Stimulated activated CD8-positive, alpha-beta memory T cell treated with anti-CD3 and anti-CD28 coated beads, Interleukin-15, amount 100 ng/mL, for 24 hours (primary cell): ENCODE data around the gene SEPTIN2.
A peak's percentile ranks its signal among the peaks of the same experiment; 100 is the strongest.
"Not testable (repeated sequence)": the region's sequence is repeated elsewhere in the genome, so short reads cannot be mapped to it uniquely, and the experiment has no call there.

Source experiments
- DNase-seq: peaks from one replicate; pipeline ENCODE4 v3.0.0-alpha.2; 2020; ENCODE audit warnings: low read depth

SEPTIN2 gene

DNA sequence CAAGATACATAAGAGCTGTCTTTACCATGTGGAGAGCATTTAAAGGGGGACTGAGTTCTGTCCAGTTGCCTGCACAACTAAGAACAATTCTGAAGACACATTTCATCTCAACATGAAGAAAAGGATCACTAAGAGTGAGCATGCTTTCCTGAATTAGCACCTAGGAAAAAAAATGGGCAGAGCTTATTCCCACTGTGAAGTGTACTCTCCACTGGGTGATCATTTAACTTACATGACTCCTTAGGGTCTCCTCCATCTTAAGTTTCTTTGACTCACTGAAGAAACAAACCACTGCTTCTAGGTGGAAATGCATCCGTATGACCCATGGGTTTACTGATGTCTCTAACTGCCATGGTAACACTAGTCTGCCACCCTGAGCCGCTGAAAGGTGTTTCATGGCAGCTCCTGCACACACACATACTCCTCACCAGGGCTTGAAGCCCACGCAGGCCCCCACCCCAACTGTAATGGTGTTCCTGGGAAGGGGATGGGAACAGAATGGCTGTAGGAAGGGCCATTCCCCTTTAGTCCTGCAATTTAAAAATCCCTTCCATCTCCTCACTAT is 27.3 kb upstream of the SEPTIN2 start:
- no peak for DNase-seq

DNA sequence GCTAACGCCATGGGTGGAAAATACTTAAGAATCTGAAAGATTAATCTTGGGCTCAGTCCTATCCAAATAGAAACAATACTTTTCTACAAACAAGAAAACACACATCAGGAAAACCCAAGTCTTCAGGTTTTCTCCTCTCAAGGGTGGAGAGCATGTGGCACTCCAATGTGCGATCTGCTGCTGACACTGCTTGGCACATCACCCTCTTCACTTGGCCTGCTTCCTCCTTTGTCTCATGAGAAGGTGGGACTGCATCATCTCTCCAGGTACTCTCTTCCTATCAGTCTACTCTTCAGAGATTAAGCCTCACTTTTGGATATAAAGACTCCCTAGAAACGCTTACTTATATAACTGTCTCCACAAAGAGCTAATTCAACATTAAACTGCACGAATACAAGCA is 26.7 kb upstream of the SEPTIN2 start:
- DNase-seq: no peak

DNA sequence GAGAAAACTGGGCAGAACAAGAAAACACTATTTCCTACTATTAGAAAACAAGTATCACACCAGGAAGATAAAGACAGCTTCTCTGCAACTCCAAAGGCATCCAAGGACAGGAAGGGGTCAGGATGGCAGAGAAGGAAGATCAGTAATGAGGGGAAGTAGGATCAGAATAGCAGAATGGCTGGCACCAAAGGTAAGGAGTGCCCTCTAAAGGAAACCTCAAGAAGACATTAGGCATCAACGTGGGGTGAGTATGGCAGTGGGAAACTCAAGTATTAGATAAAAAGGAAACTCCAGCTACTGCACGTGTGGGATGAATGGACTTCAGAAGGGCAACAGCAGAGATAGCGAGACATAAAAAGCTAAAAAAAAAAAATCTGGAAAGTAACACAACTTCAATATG is 26.1 kb upstream of the SEPTIN2 start:
- DNase-seq: no peak

DNA sequence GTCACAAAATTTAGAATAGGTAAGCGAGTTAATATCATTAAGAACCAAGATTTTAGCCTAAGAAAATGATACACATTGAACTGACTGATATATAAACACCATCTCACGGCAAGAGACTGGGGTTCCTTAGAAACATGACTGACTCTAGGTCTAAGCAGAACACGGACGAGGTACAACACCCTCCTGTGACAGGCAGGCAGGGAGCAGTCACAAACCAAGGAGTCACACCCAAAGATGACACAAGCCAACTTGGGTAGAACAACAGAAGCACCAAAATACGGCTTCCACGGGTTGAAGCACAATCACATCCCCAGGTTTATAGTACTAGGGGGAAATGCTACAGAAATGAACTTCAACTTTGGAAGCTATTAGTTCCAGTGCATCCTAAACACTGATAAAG is 24.6 kb upstream of the SEPTIN2 start:
- no peak for DNase-seq

DNA sequence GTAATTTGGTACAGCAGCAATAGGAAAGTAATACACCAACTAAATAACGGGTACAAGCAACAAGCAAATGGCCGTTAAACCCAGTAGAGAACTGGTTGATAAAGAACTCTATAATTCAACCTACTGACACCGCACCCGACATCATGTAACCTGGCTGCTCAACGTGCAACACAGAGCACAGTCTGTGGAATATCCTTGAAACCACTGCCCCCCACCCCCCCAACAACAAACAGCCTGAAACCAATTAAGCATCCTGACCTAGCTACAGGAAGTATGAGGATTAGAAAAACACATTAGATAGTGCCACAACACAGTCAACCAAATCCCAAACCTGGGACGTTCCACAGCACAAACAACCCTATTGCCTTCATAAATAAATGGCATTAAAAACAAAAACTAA is 23.7 kb upstream of the SEPTIN2 start:
- DNase-seq: no peak

DNA sequence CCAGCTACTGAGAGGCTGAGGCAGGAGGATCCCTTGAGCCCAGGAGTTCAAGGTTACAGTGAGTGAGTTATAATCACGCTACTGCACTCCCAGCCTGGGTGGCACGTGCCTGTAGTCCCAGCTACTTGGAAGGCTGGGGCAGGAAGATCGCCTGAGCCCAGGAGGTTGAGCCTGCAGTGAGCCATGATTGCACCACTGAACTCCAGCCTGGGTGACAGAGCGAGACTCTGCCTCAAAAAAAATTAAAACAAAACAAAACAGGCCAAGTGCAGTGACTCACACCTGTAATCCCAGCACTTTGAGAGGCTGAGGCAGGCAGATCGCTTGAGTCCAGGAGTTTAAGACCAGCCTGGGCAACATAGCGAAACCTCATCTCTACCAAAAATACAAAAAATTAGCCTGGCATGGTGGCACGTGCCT is 22.3 kb upstream of the SEPTIN2 start:
- not testable (repeated sequence) for DNase-seq

DNA sequence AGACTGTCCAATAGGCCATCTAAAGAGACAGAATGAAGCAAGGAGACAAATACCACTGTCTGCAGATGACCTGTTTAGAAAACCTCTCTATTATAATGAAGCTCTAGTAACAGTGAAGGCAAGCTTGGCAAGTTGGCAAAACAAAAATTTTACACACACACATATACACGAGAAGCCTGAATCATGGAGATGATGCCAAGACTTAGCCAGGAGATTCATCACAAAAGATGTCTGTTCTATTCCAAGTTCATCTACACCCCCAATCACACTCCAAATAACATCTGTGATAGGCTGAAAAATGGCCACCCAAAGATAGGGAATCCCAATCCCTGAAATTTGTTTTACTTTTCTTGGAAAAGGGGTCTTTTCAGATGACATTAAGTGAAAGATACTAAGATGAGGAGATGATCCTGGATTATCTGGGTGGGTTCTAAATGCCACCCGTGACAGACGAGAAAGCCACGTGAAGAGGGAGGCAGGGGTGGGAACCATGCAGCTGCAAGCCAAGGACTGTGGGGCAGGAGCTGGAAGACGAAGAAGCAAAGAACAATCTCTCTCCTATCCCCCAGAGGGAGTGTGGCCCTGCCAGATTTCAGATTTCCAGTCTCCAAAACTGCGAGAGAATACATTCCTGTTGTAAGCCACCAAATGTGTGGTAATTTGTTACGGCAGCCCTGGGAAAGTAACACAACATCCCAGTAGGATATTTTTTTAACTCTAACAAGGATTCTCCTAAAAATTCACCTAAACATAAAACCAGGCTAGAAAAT is 20.2 kb upstream of the SEPTIN2 start:
- DNase-seq: no peak

DNA sequence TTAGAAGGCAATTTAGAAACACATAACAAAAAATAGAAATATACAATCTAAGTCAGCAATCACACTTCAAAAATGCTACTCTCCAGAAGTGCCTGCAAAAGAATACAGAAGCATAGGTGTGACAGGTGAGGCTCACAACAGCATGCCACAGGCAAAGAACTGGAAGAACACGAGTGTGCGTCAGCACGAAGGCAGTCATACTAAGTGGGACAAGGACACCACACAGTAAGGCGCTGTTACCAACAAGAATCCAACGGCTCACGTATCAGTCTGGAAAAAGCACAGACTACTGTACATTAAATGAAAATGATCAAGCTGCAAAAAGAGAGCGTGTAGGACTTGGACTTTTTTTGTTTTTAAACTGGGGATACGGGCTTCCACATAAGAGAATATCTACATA is 19.0 kb upstream of the SEPTIN2 start:
- DNase-seq: no peak

DNA sequence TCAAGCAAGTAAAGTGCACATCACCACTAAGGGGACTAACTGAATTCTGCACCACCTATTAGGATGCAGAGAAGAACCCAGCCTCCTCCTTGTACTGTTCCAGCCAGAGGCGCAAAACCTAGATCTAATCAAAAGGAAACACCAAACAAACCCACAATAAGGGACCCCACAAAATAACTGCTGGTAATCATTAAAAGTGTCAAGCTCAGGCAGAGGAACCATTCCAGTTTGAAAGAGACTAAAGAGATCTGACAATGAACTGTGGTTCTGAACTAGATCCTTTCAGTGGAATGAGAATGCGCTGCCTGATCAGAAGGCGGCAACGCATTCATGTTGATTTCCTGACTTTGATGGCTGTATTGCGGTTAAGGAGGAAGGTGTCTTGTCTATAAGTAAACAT is 17.1 kb upstream of the SEPTIN2 start:
- no peak for DNase-seq

DNA sequence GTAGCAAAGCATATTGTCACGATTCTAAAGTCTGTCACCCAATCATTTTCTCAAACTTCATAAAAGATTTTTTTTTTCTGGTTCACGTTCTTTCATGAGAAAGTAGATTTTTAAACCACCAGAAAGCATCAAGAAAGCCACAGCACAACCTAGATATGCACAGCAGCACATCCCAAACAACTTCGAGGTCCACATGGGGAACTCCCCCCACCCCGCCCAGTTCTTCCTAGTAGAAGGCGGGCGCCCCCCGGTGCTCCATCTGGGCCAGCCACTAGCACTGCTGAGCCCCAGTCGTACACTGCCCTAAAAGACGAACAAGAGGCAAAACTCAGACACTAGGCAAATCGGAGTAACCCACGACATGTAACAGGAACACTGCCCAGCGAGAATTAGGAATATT is 15.7 kb upstream of the SEPTIN2 start:
- no peak for DNase-seq

DNA sequence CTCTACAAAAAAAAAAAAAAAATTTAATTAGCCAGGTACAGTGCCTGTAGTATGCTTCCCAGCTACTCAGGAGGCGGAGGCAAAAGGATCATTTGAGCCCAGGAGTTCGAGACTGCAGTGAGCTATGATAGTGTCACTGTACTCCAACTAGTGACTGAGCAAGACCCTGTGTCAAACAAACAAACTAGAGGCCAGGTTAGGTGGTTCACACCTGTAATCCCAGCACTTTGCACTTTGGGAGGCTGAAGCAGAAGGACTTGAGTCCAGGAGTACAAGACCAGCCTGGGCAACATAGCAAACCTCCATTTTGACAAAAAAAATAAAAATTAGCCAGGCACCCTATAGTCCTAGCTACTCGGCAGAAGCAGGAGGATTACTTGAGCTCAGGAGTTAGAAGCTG is 13.6 kb upstream of the SEPTIN2 start:
- no peak for DNase-seq

DNA sequence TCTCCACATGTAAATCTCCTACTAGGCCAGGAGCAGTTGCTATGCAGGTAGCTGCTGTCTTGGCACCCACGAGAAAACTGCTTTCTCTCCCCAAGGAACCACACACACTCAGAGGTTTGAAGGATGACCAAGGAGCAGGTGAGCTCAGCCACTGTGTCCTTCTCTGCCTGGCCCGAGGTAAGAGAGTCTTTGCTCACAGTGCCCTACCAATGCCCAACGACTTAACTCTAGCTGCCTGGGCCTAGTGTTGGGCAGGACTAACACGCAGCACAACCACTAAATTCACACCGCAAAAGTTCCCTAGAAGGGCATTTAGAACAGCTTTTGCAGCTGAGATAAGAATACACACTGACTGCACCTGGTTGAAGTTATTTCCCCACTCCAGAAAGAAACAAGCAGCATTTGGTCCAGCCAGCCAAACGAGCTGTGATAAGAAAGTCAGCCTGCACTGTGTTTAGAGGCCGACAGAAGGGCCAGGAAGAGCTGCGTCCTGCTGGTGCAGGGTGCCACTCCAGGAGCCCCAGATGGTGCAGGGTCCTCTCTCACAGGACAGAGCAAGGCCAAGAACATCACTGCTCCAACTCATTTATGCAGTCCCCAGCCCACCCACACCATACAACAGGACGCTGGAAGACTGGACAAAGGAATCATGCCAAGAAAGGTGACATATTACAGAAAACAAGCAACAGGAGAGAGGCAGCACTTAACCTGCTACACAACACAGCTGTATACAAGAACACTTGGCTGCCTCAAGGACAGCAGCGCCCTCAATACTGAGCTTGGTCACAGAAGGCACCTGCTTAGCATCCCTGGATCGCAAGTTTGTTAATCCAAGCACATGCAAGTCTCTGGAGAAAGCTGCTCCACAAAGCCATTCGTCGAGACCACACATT is 12.7 kb upstream of the SEPTIN2 start:
- DNase-seq: no peak

DNA sequence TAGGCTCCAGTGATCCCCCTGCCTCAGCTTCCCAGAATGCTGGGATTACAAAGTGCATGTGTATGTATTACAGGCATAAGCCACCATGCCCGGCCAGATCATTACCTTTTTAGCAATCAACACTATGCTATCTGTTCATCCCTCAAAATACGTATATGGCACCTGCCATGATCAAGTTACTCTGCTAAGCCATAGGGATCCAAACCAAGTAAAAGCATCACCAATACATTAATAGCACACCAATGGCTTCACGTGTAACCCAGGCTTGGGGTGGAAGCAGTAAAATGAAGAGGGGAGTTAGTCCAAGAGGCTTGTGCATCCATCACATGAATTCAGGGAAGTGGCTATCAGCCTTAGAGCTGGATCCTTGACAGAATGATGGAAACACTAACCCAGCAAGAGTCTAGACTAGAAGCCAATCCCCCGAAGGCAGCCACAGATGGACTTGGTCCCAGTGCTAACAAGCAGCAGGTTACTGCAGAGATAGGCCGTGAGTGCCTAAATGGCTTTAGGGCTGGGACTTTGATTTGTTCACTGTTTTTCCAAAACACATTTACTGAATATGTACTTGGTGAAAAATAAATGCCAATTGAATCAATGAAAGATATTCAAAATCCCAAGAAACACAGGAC is 11.6 kb upstream of the SEPTIN2 start:
- DNase-seq: no peak

DNA sequence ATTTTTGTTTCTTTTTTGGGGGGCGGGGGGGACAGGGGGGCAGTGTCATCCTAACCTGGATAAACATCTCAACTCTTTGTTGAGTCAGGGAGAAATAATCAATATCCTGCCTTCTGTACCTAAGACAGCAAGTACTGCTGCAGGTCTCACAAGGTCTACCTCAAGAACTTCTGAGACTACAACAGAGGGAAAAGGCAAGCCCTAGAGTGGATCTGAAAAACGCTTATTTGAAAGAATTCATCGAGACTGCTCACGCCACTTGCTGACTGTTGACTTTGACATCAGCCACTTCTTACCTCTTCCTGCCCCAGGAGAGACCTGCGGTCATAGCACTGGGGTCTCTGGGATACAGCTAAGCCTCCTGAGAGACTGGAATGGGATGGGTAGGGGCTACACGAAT is 8.7 kb upstream of the SEPTIN2 start:
- DNase-seq: no peak

DNA sequence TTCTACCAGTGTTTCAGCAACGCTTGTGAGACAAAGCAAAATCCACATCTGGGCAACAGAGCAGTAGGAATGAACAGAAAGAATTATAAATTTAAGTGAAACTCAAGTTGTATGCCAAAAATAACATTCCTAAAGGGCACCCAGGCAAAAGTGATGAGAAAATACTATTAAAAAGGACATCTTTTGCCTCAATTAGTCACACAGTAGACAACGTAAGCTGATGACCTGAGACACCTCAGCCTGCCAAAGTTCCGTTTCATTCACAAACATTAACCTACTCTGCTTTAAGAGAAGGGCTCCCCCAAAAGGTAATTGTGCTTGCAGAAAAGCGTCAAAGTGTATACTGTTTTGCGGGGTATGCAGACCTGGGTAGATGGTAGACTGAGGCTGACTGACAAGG is 7.5 kb upstream of the SEPTIN2 start:
- DNase-seq: no peak

DNA sequence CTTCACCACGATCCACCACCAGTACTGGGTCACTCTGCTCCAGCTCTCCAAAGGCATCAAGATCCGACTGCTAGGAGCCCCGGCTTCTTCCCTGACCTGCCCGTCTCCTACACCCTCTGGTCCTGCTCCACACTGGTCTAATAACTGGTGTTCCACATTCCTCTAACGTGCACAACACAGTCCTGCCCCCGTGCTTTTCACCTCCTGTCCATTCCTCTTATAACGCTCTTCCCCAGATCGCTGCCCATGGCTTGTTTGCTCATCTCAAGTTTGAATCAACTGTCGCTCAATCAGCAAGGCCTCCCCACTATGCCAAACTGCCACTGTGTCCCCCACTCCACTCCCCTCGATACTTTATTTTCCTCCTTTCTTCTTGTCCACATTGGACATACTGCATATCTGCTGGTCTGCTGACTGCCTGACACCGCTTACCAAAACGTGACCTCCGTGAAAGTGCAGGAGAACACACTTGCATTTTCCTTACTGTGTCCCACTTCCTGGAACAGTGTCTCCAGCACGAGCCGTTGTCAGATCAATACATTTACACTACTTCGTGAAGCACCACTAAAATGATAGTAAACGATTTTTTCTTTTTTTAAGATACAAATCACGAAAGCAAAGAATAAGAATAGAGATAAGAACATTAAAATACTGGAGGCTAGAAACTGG is 6.8 kb upstream of the SEPTIN2 start:
- no peak for DNase-seq

DNA sequence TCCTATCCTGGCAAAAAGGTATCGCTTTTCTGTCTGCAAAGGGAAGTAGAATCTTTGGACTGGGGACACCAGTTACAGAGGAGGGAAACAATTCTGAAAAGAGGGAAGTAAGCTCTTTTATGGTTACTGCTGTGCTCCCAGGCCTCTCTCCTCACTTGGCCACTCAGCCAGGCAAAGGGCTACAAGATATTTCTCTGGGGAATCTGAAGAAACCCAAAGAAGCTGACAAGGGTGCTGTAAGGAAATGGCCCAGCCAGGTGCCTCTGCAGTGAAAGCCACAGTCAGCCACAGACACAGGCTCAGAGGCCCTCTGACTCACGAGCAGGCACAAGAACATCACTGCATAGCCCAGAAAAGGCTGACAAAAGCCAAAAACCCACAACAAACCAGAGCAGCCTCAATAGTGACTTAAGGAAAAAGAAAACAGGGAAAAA is 6.0 kb upstream of the SEPTIN2 start:
- DNase-seq: peak; percentile 17

DNA sequence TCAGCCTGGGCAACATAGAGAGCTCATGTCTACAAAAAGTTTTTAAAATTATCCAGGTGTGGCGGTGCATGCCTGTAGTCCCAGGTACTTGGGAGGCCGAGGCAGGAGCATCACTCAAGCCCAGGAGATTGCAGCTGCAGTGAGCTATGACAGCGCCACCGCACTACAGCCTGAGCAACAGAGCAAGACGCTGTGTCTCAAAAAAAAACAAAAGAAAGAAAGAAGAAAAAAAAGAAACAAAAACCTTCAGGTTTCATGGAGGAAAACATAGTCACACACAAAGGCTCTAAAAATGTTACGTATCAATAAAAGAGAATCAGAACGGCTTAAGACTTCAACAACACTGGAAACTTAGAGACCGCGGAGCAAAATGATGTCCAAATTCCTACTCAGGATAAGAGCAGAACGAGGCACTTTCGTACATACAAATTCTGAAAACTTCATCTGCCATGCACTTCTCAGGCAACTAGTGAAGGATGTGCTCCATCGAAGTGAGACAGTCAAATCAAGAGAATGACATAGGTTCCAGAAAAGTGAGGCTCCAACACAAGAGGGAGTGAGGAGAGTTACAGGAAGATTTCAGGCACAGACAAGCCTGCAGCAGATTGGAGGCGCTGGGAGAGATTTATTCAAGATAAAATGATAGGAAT is 4.7 kb upstream of the SEPTIN2 start:
- no peak for DNase-seq

DNA sequence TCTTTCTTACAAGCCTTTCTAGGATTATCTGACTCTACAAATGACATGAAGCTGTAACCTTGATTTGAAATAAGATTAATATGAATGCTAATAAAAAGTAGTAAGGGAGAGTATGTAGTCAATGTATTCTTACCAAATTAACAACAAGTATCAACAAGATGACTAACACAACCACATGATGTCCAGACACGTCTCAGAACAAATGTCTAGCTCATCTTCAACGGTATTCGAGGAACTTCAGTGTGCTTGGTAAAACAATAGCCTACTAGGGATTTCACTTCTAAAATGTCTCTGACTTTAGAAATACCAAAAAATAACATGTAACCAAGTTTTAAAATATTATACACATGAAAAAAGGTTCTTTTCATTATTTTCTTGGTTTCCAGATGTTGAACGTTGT is 3.6 kb upstream of the SEPTIN2 start:
- no peak for DNase-seq

DNA sequence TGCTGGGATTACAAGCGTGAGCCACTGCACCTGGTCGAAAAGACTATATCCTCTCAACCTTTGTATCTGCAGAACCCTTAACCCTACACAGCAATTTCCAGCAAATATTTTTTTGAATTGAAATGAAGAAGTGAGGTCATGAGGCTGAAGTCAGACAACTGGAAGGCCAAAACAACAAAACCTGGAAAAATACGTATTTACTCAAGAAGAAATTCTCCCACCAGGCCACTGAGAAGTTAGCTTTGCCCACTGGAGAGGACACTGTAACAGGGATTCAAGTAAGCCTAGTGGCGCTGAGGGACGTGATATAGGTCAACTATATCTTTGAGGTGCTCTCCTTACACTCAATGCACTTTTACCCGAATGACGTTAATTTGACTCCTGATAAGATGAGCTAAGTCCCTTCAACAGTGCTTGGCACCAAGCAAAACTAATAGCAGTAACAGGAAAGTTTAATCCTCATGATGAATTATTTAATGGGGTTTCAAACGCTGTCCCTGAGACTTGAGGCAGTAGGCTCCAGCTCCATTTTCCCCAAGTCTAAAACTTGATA is 2.1 kb upstream of the SEPTIN2 start:
- DNase-seq: no peak
